Neutrophil (primary cell): ENCODE measurements around the gene PDS5A.

ENCODE experiments used
- H3K27ac ChIP-seq: fragments of 200-600 bp; sonication (generic); 2 replicates; pipeline ENCODE4 v1.5.1; 2016; ENCODE audit warnings: mild to moderate bottlenecking, moderate library complexity
- H3K27me3 ChIP-seq: fragments of 200-600 bp; sonication (generic); 2 replicates; pipeline ENCODE4 v1.6.0; 2016; ENCODE audit warnings: mild to moderate bottlenecking
- H3K36me3 ChIP-seq: fragments of 200-600 bp; sonication (generic); 2 replicates; pipeline ENCODE4 v1.5.1; 2017
- H3K4me1 ChIP-seq, 2 experiments: fragments of 200-600 bp in 1 of 2; sonication (generic) in 1 of 2; 1 replicate in 1 of 2; 2 replicates in 1 of 2; pipeline versions ENCODE4 v1.5.1 to v1.6.1; 2013 to 2016; ENCODE audit warnings: low read depth in 1 of 2, low read length in 1 of 2, mild to moderate bottlenecking in 1 of 2, moderate library complexity in 1 of 2; ENCODE audit not compliant: control insufficient read depth in 1 of 2, insufficient read depth in 1 of 2
- H3K4me3 ChIP-seq, 2 experiments: fragments of 200-600 bp in 1 of 2; sonication (generic) in 1 of 2; 1 replicate in 1 of 2; 2 replicates in 1 of 2; pipeline ENCODE4 v1.5.1; 2013 to 2016; ENCODE audit warnings: low read depth in 1 of 2, low read length in 1 of 2, mild to moderate bottlenecking in 1 of 2, moderate library complexity in 1 of 2
- H3K9me3 ChIP-seq: fragments of 200-600 bp; sonication (generic); 2 replicates; pipeline ENCODE4 v1.5.1; 2016
- CTCF ChIP-seq: fragments of 200-600 bp; sonication (generic); IDR thresholded peaks from 2 replicates; pipeline ENCODE4 v1.5.1; 2016; ENCODE audit warnings: antibody characterized with exemption

Gene PDS5A

GRCh38 chr4:39933671-39934590, 43.8 kb downstream of the PDS5A start:
- no peak overlapping the region for H3K4me3 ChIP-seq
- H3K27ac ChIP-seq, result peak overlapping the region; percentile 22
- H3K4me1 ChIP-seq, result no peaks in the 10 kb centered on the region
- TF ChIP-seq CTCF, result no peak
- H3K36me3 ChIP-seq, result no peaks in the 10 kb centered on the region
- H3K9me3 ChIP-seq, result no peaks in the 10 kb centered on the region
- no peaks in the 10 kb centered on the region for H3K27me3 ChIP-seq

GRCh38 chr4:39932776-39933402, 44.8 kb downstream of the PDS5A start:
- no peak for TF ChIP-seq CTCF
- no peaks in the 10 kb centered on the region for H3K9me3 ChIP-seq
- H3K36me3 ChIP-seq, result peaks cover under 1% of the 10 kb centered on the region
- H3K4me3 ChIP-seq, result no peak overlapping the region
- no peak overlapping the region for H3K27ac ChIP-seq
- no peaks in the 10 kb centered on the region for H3K4me1 ChIP-seq
- H3K27me3 ChIP-seq, result no peaks in the 10 kb centered on the region

DNA sequence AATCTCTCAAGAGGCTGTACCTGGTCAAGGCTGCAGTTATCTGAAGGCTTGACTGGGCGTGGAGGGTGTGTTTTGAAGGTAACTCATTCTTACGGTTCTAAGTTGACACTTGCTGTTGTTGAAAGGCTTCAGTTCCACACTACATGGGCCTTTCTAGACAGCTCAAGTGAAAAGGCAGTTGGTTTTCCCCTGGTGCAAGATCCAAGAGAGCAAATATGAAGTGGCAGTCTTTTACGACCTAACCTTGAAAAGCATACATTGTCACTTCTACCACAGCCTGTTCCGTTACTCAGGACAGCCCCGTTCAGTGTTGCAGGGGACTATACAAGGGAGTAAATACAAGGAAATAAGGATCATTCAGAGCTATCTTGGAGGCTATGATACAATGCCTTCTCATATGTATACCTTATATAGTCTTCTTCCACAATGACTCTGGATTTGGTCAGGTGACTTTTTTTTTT, 46.2 kb downstream of the PDS5A start:
- no peak for TF ChIP-seq CTCF
- Histone ChIP-seq H3K4me1 (no peaks in the 10 kb centered on the region), H3K9me3 (no peaks in the 10 kb centered on the region), H3K27me3 (no peaks in the 10 kb centered on the region), H3K4me3 (no peak overlapping the region), H3K27ac (no peak overlapping the region), H3K36me3 (peaks cover 13% of the 10 kb centered on the region)

DNA sequence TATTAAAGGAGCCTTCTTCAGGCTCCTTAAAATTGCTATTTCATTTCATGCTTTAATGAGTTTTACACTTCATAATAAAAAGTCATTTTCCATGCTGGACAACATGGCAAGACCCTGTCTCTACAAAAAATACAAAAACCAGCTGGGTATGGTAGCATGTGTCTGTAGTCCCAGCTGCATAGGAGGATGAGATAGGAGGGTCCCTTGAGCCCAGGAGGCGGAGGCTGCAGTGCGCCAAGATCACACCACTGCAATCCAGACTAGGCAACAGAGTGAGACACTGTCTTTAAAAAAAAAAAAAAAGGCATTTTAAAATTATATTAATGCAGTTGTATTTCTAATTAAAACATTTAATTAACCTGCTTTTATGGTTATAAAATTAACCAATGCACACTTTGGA, 49.2 kb downstream of the PDS5A start:
- no peak for TF ChIP-seq CTCF
- no peaks in the 10 kb centered on the region for H3K9me3 ChIP-seq
- H3K27me3 ChIP-seq, result no peaks in the 10 kb centered on the region
- no peaks in the 10 kb centered on the region for H3K4me1 ChIP-seq
- no peak overlapping the region for H3K4me3 ChIP-seq
- peaks cover 19% of the 10 kb centered on the region for H3K36me3 ChIP-seq
- H3K27ac ChIP-seq, result no peak overlapping the region

DNA sequence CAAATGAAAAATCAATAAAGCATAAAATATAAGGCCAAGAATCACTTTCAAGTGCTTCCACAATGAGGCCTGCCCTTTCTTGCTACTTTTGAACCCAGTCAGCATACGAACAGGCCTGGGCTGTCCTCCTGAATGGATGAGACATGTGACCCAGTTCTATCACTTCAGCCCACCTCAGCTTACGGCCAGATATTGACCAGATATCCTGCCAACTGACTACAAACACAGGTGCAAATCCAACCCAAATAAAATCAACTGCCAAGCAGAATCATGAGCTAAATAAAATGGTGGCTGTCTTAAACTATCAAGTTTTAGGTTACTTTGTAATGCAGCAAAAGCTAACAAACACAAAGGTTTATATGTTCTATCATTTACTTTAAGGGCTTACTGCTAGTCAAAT, 53.7 kb downstream of the PDS5A start:
- no peak overlapping the region for H3K4me3 ChIP-seq
- H3K27ac ChIP-seq, result no peak overlapping the region
- no peaks in the 10 kb centered on the region for H3K9me3 ChIP-seq
- H3K4me1 ChIP-seq, result no peaks in the 10 kb centered on the region
- no peaks in the 10 kb centered on the region for H3K27me3 ChIP-seq
- peaks cover 28% of the 10 kb centered on the region for H3K36me3 ChIP-seq
- TF ChIP-seq CTCF, result no peak
